GM12878 (cell line): ENCODE measurements around the gene FGD3. TPM values are rescaled to one million over a fixed set of nuclear protein-coding genes. Genes with fewer than 3 reads are reported as not detected.

ENCODE experiments used
- ATAC-seq: fragments of 200-7000 bp; cut with Tn5 transposase; 3 replicates; pipeline ENCODE4 v1.9.1; 2020; ENCODE audit warnings: mild to moderate bottlenecking, moderate library complexity
- BruUV-seq: library from RNA; stranded (reverse); fragments of 400-500 nt; replicated peaks from 2 replicates; lab custom pipeline; 2021; lab: Mats Ljungman, UMichigan
- CTCF ChIA-PET: fragments of 300-600 bp; sonication (Branson Sonifier 250); formaldehyde crosslinking; extraction: SDS; loops from one replicate; lab custom pipeline; 2021; ENCODE audit warnings: inconsistent platforms; lab: Yijun Ruan, JAX
- POLR2A ChIA-PET: fragments of 350-600 bp; formaldehyde crosslinking; extraction: SDS; loops from one replicate; lab custom pipeline; 2021; ENCODE audit warnings: inconsistent platforms; lab: Charles Lee
- RAD21 ChIA-PET: fragments of 300-600 bp; sonication (Branson Sonifier 250); formaldehyde crosslinking; loops from one replicate; lab custom pipeline; 2023; ENCODE audit warnings: antibody characterized with exemption; ENCODE audit not compliant: unreplicated experiment; lab: Charles Lee
- SMC1A ChIA-PET: fragments of 300-600 bp; sonication (Branson Sonifier 250); formaldehyde crosslinking; loops from one replicate; lab custom pipeline; 2023; ENCODE audit not compliant: unreplicated experiment, uncharacterized antibody; lab: Charles Lee
- DNase-seq: peaks from one replicate; pipeline ENCODE4 v3.0.0-alpha.2; 2011; ENCODE audit warnings: low read depth, low spot score
- FAIRE-seq: peaks from 3 replicates; lab custom pipeline; 2011; peaks lifted over from hg19 to GRCh38; lab: Jason Lieb, UNC
- H2AFZ ChIP-seq: 2 replicates; pipeline ENCODE4 v1.6.0; 2011; ENCODE audit warnings: low read depth, low read length, control low read depth; ENCODE audit not compliant: control insufficient read depth
- H3K27ac ChIP-seq: 2 replicates; pipeline ENCODE4 v1.5.1; 2011; ENCODE audit warnings: control low read depth; ENCODE audit not compliant: control insufficient read depth, insufficient read depth
- H3K27me3 ChIP-seq, 2 experiments: replicated peaks in 1 of 2; 2 replicates each; pipeline versions ENCODE4 v1.6.0 to v1.6.1; 2011; ENCODE audit warnings: low read length in 1 of 2; ENCODE audit not compliant: control insufficient read depth in 2 of 2, insufficient read depth in 2 of 2
- H3K36me3 ChIP-seq, 2 experiments: 2 replicates each; pipeline ENCODE4 v1.5.1; 2011; ENCODE audit warnings: low read length in 1 of 2; ENCODE audit not compliant: control insufficient read depth in 2 of 2, insufficient read depth in 2 of 2
- H3K4me1 ChIP-seq: 2 replicates; pipeline ENCODE4 v1.6.1; 2011; ENCODE audit warnings: mild to moderate bottlenecking, low read length, moderate library complexity, mixed read lengths; ENCODE audit not compliant: control insufficient read depth, insufficient read depth
- H3K4me2 ChIP-seq: 2 replicates; pipeline ENCODE4 v1.6.0; 2011; ENCODE audit warnings: control low read depth; ENCODE audit not compliant: control insufficient read depth, insufficient read depth
- H3K4me3 ChIP-seq: fragments of 200-600 bp; sonication (generic); 2 replicates; pipeline ENCODE4 v1.5.1; 2016
- H3K79me2 ChIP-seq: 2 replicates; pipeline ENCODE4 v1.6.0; 2011; ENCODE audit warnings: low read length; ENCODE audit not compliant: control insufficient read depth, insufficient read depth
- H3K9ac ChIP-seq: 2 replicates; pipeline ENCODE4 v1.8.0; 2011; ENCODE audit warnings: low read length, control low read depth, mixed read lengths; ENCODE audit not compliant: control insufficient read depth, insufficient read depth
- H3K9me3 ChIP-seq: replicated peaks from 3 replicates; pipeline ENCODE4 v1.5.1; 2011; ENCODE audit warnings: mild to moderate bottlenecking, low read length; ENCODE audit not compliant: control insufficient read depth, insufficient read depth
- H4K20me1 ChIP-seq: 2 replicates; pipeline ENCODE4 v1.6.0; 2011; ENCODE audit not compliant: control insufficient read depth, insufficient read depth
- ASH2L ChIP-seq: fragments of 300-600, 200-600 bp; sonication (generic); IDR thresholded peaks from 2 replicates; pipeline ENCODE4 v1.6.1; 2017; ENCODE audit warnings: low read depth, mild to moderate bottlenecking, borderline replicate concordance
- HDAC2 ChIP-seq: fragments of 200-600 bp; sonication (generic); IDR thresholded peaks from 2 replicates; pipeline ENCODE4 v1.6.1; 2017
- IKZF1 ChIP-seq: fragments of 450-650 bp; conservative IDR thresholded peaks from 2 replicates; pipeline ENCODE4 v1.6.1; 2017; ENCODE audit warnings: antibody characterized with exemption, mild to moderate bottlenecking
- NFIC ChIP-seq: IDR thresholded peaks from 2 replicates; pipeline ENCODE4 v1.6.1; 2012; ENCODE audit warnings: low read depth, mild to moderate bottlenecking, inconsistent platforms, low read length, moderate library complexity
- PML ChIP-seq: IDR thresholded peaks from 2 replicates; pipeline ENCODE4 v1.6.1; 2012; ENCODE audit warnings: low read length, inconsistent platforms
- SUPT20H ChIP-seq: IDR thresholded peaks from 2 replicates; pipeline ENCODE4 v1.6.1; 2011; ENCODE audit warnings: low read depth, mild to moderate bottlenecking, low read length, moderate library complexity, borderline replicate concordance; ENCODE audit not compliant: control insufficient read depth
- TCF7 ChIP-seq: IDR thresholded peaks from 2 replicates; pipeline ENCODE4 v1.6.1; 2014; ENCODE audit warnings: antibody characterized with exemption, borderline replicate concordance
- WGBS: methylation state at CpG from one replicate; pipeline ENCODE4 v1.1.6; 2016; ENCODE audit warnings: low lambda C conversion rate; ENCODE audit not compliant: insufficient replicate concordance, insufficient coverage; ENCODE audit errors: missing lambda C conversion rate; 5-methylcytosine and 5-hydroxymethylcytosine counted together
- in situ Hi-C: fragments of 300-500 bp; cut with MboI; formaldehyde crosslinking; loops from 9 replicates; pipeline ENCODE4 v1.14.3; 2018; ENCODE audit warnings: mixed read lengths
- intact Hi-C: fragments of 100-400 bp; cut with micrococcal nuclease; formaldehyde crosslinking; loops from one replicate; pipeline ENCODE4 v1.14.2; 2022; ENCODE audit not compliant: unreplicated experiment
- polyA plus RNA-seq, 11 experiments: library from polyadenylated mRNA; depleted of rRNA in 4 of 11; unstranded in 6 of 11; stranded (reverse) in 5 of 11; fragments of >200 nt; fragmentation: Nextera tagmentation in 4 of 11; fragmentation: Illumina TruSeq in 1 of 11; extraction: Ambion mirVana in 4 of 11; extraction: Trizol in 1 of 11; gene quantifications; 1 replicate in 1 of 11; 2 replicates in 10 of 11; pipeline versions ENCODE4 v1.2.1 to v1.2.3, GENCODE V29; 2011 to 2016; ENCODE audit warnings: inconsistent platforms in 2 of 11, missing spikeins in 2 of 11, low read depth in 1 of 11
- total RNA-seq, 4 experiments: library from RNA; depleted of rRNA in 3 of 4; stranded (reverse); fragments of >200 nt in 3 of 4; fragmentation: Illumina TruSeq in 1 of 4; extraction: Trizol in 1 of 4; gene quantifications; 2 replicates each; pipeline versions ENCODE4 v1.2.1 to v1.2.3, GENCODE V29; 2013 to 2021
- TF ChIP-seq, protein P1 (sequence below): fragments of 450-650 bp; IDR thresholded peaks from 2 replicates; pipeline ENCODE4 v1.6.1; 2018; ENCODE audit warnings: mild to moderate bottlenecking, low read depth, moderate library complexity; ENCODE audit not compliant: partially characterized antibody
- TF ChIP-seq, protein P2 (sequence below): fragments of 450-650 bp; IDR thresholded peaks from 2 replicates; pipeline ENCODE4 v1.6.1; 2017; ENCODE audit warnings: mild to moderate bottlenecking, moderate library complexity
- TF ChIP-seq, protein P3 (sequence below): IDR thresholded peaks from 2 replicates; pipeline ENCODE4 v1.6.1; 2011; ENCODE audit warnings: borderline replicate concordance, low read depth, mild to moderate bottlenecking, moderate library complexity, low read length; ENCODE audit not compliant: insufficient read depth, poor library complexity, severe bottlenecking
- TF ChIP-seq, protein P4 (sequence below): fragments of 450-650 bp; IDR thresholded peaks from 2 replicates; pipeline ENCODE4 v1.6.1; 2014; ENCODE audit warnings: mild to moderate bottlenecking

Gene FGD3
- total and polyA plus RNA-seq, 10 of the 15 experiments (the other 5 are each of a cell fraction or from before 2014, with no cell fraction given), result 0.26 to 18.1 (median 12.4) TPM

DNA sequence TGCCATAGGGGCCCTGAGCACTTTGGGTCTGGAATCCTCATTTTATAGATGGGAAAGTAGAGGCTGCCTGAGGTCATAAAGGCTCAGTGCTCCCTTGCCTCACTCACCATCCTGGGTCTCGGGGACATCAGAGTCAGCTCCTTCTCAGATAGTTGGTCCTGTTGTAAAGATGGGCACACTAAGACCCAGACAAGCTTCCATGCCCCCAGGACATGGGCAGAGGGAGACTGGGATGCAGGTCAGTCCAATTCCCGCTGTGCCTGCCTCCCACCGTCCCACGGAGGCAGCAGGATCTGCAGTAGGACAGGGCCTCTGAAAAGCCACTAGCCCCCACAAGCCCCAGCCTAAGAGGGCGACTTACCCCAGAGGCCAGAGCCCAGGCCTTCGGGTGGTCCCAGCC lies 92.1 kb downstream of the FGD3 start (continued):
- TF ChIP-seq ASH2L, result no peak
- TF ChIP-seq, protein P1, sequence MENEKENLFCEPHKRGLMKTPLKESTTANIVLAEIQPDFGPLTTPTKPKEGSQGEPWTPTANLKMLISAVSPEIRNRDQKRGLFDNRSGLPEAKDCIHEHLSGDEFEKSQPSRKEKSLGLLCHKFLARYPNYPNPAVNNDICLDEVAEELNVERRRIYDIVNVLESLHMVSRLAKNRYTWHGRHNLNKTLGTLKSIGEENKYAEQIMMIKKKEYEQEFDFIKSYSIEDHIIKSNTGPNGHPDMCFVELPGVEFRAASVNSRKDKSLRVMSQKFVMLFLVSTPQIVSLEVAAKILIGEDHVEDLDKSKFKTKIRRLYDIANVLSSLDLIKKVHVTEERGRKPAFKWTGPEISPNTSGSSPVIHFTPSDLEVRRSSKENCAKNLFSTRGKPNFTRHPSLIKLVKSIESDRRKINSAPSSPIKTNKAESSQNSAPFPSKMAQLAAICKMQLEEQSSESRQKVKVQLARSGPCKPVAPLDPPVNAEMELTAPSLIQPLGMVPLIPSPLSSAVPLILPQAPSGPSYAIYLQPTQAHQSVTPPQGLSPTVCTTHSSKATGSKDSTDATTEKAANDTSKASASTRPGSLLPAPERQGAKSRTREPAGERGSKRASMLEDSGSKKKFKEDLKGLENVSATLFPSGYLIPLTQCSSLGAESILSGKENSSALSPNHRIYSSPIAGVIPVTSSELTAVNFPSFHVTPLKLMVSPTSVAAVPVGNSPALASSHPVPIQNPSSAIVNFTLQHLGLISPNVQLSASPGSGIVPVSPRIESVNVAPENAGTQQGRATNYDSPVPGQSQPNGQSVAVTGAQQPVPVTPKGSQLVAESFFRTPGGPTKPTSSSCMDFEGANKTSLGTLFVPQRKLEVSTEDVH, result no peak
- no peak for TF ChIP-seq TCF7
- TF ChIP-seq, protein P2, sequence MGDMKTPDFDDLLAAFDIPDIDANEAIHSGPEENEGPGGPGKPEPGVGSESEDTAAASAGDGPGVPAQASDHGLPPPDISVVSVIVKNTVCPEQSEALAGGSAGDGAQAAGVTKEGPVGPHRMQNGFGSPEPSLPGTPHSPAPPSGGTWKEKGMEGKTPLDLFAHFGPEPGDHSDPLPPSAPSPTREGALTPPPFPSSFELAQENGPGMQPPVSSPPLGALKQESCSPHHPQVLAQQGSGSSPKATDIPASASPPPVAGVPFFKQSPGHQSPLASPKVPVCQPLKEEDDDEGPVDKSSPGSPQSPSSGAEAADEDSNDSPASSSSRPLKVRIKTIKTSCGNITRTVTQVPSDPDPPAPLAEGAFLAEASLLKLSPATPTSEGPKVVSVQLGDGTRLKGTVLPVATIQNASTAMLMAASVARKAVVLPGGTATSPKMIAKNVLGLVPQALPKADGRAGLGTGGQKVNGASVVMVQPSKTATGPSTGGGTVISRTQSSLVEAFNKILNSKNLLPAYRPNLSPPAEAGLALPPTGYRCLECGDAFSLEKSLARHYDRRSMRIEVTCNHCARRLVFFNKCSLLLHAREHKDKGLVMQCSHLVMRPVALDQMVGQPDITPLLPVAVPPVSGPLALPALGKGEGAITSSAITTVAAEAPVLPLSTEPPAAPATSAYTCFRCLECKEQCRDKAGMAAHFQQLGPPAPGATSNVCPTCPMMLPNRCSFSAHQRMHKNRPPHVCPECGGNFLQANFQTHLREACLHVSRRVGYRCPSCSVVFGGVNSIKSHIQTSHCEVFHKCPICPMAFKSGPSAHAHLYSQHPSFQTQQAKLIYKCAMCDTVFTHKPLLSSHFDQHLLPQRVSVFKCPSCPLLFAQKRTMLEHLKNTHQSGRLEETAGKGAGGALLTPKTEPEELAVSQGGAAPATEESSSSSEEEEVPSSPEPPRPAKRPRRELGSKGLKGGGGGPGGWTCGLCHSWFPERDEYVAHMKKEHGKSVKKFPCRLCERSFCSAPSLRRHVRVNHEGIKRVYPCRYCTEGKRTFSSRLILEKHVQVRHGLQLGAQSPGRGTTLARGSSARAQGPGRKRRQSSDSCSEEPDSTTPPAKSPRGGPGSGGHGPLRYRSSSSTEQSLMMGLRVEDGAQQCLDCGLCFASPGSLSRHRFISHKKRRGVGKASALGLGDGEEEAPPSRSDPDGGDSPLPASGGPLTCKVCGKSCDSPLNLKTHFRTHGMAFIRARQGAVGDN, result no peak
- TF ChIP-seq HDAC2, result no peak

DNA sequence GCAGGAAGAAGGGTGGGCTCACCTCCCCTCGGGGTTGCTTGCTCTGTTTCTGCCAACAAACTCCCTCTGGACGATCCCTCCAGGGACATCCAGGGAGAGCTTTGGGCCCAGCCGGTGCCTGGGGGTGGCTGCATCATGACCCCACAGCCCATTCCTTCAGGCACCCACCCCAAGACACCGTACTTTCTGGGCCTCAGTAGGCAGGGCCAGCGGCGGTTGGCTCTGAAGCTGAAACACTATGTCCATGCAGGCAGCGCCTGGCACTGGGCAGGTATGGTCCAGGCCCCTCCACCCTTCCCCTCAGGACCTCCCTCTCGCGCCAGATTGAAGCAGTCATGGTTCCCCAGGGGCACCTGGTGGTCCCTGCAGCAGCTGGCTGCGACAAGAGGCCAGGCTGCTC lies 92.7 kb downstream of the FGD3 start:
- Histone ChIP-seq H2AFZ (no peak overlapping the region), H3K27ac (no peak overlapping the region), H3K4me1 (no peaks in the 10 kb centered on the region), H3K4me2 (no peak overlapping the region), H3K9ac (no peak overlapping the region), H3K27me3 (no peaks in the 10 kb centered on the region), H3K9me3 (no peaks in the 10 kb centered on the region), H3K79me2 (no peaks in the 10 kb centered on the region), H4K20me1 (no peaks in the 10 kb centered on the region), H3K36me3 (peaks cover 0 to 2% of the 10 kb centered on the region in 2 experiments; a peak in 3 of 4 replicates), H3K4me3 (no peak overlapping the region)
- in situ Hi-C loops, result no loop called here
- FAIRE-seq, result no peak
- intact Hi-C loops, result no loop called here
- ATAC-seq, result no peak
- ChIA-PET POLR2A (no interaction called here), RAD21 (no interaction called here), SMC1A (no interaction called here), CTCF (no interaction called here)
- WGBS, result 78% methylated on average over 10 of the region's 10 CpGs
- DNase-seq, result no peak
- no TSS peak for BruUV-seq
- no peak for TF ChIP-seq SUPT20H
- TF ChIP-seq, protein P3, sequence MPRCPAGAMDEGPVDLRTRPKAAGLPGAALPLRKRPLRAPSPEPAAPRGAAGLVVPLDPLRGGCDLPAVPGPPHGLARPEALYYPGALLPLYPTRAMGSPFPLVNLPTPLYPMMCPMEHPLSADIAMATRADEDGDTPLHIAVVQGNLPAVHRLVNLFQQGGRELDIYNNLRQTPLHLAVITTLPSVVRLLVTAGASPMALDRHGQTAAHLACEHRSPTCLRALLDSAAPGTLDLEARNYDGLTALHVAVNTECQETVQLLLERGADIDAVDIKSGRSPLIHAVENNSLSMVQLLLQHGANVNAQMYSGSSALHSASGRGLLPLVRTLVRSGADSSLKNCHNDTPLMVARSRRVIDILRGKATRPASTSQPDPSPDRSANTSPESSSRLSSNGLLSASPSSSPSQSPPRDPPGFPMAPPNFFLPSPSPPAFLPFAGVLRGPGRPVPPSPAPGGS, result no peak
- TF ChIP-seq, protein P4, sequence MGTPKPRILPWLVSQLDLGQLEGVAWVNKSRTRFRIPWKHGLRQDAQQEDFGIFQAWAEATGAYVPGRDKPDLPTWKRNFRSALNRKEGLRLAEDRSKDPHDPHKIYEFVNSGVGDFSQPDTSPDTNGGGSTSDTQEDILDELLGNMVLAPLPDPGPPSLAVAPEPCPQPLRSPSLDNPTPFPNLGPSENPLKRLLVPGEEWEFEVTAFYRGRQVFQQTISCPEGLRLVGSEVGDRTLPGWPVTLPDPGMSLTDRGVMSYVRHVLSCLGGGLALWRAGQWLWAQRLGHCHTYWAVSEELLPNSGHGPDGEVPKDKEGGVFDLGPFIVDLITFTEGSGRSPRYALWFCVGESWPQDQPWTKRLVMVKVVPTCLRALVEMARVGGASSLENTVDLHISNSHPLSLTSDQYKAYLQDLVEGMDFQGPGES, result no peak
- TF ChIP-seq IKZF1, result no peak
- no peak for TF ChIP-seq PML
- TF ChIP-seq NFIC, result no peak
